Fibroblast of skin of scalp (primary cell): ENCODE results near the gene WIPF2.

ENCODE experiments used
- DNase-seq: peaks from one replicate; pipeline ENCODE4 v3.0.0-alpha.2; 2013

WIPF2 gene

GRCh38 chr17:40326014-40326831 is 107.1 kb downstream of the WIPF2 start:
- DNase-seq: no peak

DNA sequence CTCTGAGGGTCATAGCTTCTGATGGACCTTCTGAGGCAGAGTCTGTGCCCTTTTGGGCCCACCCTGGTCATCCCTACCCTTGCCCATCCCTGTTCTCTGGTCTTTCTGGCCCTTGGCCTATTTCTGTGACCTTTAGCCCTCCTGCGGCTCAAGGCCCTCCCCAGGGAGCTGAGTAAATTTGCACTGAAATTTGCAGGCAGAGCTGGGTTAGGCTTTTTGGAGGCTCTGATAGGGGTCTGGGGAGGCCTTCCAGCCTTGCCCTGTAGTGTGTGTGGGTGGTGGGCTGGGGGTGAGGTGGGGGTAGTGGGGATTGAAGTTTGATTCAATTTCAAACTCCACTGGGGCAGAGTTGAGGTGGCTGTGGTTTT is 107.7 kb downstream of the WIPF2 start:
- DNase-seq: no peak

GRCh38 chr17:40327244-40327729 is 108.2 kb downstream of the WIPF2 start:
- DNase-seq: no peak

DNA sequence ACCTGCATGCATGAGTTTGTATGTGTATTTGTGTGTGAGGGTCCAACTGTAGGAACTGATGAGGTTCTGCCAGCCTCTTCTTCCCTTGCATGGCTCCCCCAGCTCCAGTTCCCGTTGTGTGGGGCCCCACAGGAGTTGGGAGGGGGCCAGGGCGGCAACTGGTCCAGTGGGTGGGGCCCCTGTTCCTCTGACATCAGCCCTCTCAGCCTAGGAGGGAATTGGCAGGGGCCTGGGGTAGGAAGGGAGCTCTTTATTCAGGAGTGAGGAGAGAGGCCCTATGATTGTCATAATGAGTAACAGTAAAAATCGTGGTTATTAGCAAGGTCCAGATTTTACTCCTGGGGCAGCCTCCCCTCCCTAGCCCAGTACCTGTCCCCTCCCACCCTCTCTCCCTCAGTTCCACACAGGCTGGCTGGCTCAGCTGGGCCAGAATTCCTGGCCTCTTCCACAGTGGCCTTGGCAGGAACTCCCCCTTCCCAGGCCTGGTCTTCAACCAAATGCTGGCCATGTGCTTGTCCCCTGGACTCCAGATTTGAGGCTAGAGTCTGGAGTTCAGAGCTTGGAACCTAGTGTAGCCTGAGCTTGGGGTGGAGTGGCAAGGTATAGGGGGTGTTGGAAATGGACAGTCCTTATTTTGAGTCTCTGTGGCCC is 108.8 kb downstream of the WIPF2 start:
- DNase-seq: no peak

DNA sequence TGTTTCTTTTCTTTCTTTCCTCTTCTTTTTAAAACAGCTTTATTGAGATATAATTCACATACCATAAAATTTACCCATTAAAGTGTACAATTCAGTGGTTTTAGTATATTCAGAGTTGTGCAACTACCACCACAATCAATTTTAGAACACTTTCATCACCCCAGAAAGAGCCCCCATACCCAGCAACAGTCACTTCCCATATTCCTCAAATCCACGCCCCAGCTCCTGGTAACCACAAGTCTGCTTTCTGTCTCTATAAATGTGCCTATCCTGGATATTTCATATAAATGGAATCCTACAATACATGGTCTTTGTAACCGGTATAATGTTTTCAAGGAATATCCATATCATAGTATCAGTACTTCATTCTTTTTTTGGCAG is 109.3 kb downstream of the WIPF2 start:
- no peak for DNase-seq

DNA sequence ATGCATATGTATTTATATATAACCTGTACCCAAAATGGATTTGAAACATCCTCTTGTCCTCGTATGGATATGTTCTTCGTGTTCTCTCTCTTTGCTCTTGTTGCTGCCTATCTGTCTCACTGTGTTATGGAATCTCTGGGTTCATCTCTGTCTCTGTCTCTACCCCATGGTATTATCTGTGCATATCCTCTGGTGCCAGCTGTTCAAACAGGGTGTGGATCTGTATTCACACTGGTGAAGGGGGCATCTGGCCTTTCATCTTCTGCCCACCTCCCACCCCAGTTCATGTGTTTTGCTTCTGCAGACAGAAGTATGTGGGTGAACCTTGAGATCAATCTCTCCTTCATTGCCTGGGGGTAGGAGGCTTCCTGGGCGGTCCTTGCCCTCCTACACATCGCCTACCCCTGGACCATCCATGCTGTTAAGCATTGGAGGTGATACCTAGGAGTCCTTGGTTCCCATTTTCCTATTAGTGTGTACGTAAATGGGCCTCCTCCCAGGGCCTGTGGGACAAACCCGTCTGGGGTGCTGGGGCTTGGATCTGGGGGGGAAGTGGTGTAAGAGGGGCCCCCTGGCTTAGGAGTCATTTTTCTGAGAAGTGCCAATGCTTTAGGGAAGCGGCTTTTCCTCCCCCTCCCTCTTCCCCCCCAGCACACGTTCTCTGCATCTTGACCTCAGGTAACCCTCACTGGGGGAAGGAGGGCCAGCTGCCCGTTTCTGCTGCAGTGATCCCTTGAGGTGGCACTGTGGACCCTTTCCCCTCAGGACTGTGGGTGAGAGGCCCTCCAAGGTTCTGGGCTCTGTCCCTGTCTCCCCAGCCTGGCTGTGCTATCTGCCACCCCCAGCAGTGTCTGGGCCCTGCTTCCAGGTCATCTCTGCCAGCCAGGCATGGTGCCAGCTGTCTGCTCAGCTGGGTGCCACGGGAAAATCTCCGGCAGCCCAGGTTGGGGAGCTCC is 111.0 kb downstream of the WIPF2 start:
- DNase-seq: no peak

- no peak for DNase-seq
Measured at GRCh38 chr17:40330850-40331470, 111.9 kb downstream of the WIPF2 start.

DNA sequence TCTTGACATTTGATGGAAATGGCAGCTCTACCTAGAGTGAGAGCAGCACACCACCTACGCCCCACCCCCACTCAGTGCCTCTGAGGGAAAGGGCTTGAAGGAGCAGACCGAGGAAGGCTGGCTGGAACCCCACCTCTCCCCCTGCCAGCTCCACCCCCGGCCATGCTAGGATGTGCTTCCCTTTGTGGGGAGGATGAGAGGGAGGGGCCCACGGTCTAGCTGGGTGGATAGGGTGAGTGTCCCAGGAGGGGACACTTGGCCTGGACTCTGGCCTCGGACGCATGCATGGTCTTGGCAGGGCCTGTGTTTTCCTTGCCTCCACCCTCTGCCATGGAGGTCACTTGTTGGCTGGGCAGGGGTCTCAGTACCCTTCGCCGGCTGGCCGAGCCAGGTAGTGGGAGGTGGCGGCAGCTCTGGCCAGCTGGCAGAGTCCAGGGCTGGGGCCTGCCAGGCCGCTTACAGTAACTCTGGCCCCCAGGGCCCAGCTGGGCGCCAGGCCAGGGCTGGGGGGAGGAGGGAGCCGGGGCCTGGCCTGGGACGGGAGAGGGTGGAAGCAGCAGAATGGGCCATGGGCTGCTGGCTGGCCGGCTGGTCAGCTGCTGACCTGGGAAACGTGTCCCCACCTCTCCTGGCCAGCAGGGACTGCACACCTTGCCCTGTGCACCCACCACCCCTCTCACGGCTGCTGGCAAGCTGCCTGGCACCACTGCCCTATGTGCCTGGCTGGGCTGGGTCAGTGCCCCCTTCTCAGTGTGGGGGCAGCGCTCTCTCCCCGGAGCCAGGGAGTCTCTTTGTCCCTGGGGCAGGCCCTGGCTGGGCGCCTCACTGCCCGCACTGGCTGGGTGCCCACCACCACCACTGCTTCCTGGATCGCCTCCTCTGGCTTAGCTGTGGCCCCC is 112.9 kb downstream of the WIPF2 start:
- no peak for DNase-seq
